Transverse colon (tissue), 4 donors: ENCODE data around the gene NDUFS3.

Source experiments
- POLR2A ChIP-seq: fragments of 450-650 bp; IDR thresholded peaks from one replicate; pipeline ENCODE4 v1.6.1; 2016; ENCODE audit warnings: antibody characterized with exemption, mild to moderate bottlenecking, moderate library complexity
- POLR2AphosphoS5 ChIP-seq, 3 donors: sonication (generic); formaldehyde crosslinking; IDR thresholded peaks; one replicate each; pipeline ENCODE4 v1.6.1; 2016; ENCODE audit warnings: antibody characterized with exemption in 3 of 3
- TF ChIP-seq, protein P1 (sequence below), 5 experiments: fragments of 200-600 bp in 3 of 5; fragments of 450-650 bp in 2 of 5; sonication (generic) in 3 of 5; IDR thresholded peaks; 1 replicate in 2 of 5; 2 replicates in 3 of 5; pipeline ENCODE4 v1.5.1; 2016 to 2017; ENCODE audit warnings: antibody characterized with exemption in 5 of 5, inconsistent platforms in 3 of 5, mild to moderate bottlenecking in 2 of 5, moderate library complexity in 1 of 5

DNA sequence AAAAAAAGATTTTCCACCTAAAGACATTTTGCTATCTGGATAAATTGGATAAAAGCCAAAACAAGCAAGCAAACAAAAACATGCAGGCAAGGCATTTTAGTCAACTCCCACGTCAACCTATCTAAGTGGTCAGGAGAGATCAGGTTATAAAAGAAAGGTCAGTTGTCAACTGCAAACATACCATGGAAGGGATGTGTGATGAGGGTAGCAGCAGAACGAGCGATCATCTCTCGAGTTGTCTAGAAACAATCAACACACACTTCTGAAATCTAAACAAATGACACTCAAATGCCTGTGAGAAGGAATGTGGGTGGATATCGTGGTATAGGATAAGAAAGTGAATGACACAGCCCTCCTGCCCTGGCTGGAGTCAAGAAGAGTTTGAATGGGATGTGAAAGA lies 52.6 kb downstream of the NDUFS3 start:
- TF ChIP-seq POLR2A (no peak), POLR2AphosphoS5 (IDR thresholded peaks at IDR 0.05) (no peak)
- TF ChIP-seq, protein P1, sequence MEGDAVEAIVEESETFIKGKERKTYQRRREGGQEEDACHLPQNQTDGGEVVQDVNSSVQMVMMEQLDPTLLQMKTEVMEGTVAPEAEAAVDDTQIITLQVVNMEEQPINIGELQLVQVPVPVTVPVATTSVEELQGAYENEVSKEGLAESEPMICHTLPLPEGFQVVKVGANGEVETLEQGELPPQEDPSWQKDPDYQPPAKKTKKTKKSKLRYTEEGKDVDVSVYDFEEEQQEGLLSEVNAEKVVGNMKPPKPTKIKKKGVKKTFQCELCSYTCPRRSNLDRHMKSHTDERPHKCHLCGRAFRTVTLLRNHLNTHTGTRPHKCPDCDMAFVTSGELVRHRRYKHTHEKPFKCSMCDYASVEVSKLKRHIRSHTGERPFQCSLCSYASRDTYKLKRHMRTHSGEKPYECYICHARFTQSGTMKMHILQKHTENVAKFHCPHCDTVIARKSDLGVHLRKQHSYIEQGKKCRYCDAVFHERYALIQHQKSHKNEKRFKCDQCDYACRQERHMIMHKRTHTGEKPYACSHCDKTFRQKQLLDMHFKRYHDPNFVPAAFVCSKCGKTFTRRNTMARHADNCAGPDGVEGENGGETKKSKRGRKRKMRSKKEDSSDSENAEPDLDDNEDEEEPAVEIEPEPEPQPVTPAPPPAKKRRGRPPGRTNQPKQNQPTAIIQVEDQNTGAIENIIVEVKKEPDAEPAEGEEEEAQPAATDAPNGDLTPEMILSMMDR (IDR thresholded peaks at IDR 0.05), result no peak
